HTR-8/SVneo (cell line): Measurements from ENCODE around the gene CLIC5.

Source experiments
- DNase-seq: peaks from one replicate; pipeline ENCODE4 v3.0.0; 2011; ENCODE audit warnings: low spot score, mixed read lengths; ENCODE audit not compliant: insufficient read length
- FAIRE-seq: peaks from 2 replicates; lab custom pipeline; 2011; peaks lifted over from hg19 to GRCh38; lab: Jason Lieb, UNC

Gene CLIC5

GRCh38 chr6:46039646-46040045 lies 24.0 kb upstream of the CLIC5 start:
- no peak for DNase-seq
- FAIRE-seq = no peak

DNA sequence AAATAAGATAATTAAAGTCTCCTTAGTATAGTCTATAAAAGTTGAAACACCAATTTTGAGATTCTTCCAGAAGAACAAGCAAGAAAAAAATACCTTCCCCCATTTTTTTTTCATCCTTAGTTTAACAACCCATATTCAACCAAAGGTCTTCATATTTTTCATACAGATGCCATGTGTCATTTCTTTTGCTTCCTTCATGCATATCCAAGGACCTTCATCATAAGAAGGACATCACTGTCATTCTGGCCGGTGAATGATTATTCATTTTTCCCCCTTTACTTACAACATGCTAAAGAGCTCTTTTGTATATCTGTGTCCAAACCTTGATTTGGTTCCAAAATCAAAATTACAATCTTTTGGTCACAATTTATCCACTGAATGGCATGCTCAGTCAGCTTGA lies 21.3 kb upstream of the CLIC5 start:
- DNase-seq (no peak), FAIRE-seq (no peak)

DNA sequence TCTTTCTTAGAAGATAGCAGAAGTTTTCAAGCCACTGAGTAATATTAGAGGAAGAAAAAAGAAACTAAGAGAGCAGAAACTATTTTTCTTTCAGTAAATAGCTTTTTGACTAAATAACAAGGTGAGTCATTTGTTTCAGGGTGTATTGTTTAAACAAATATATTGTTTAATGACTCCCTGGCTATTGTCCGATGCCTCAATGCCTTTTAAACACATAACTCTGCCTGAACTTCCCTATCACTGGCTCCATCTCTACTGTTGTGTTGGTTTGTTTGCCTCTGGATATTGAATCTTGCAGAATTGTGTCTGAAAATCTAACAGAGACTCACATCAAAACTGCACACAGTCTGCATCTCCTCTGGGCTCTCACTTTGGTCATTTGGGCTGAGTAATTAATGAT lies 19.6 kb upstream of the CLIC5 start:
- FAIRE-seq (no peak), DNase-seq (no peak)

GRCh38 chr6:46032110-46032998 lies 16.7 kb upstream of the CLIC5 start:
- FAIRE-seq = no peak

GRCh38 chr6:46029602-46030001 lies 13.9 kb upstream of the CLIC5 start:
- no peak for FAIRE-seq
- no peak for DNase-seq

More at GRCh38 chr6:46032110-46032998, 16.7 kb upstream of the CLIC5 start:
- DNase-seq = no peak

GRCh38 chr6:46026307-46026706 lies 10.6 kb upstream of the CLIC5 start:
- no peak for FAIRE-seq

GRCh38 chr6:46025573-46025972 lies 9.9 kb upstream of the CLIC5 start:
- FAIRE-seq (no peak), DNase-seq (no peak)

More at GRCh38 chr6:46026307-46026706, 10.6 kb upstream of the CLIC5 start:
- no peak for DNase-seq

DNA sequence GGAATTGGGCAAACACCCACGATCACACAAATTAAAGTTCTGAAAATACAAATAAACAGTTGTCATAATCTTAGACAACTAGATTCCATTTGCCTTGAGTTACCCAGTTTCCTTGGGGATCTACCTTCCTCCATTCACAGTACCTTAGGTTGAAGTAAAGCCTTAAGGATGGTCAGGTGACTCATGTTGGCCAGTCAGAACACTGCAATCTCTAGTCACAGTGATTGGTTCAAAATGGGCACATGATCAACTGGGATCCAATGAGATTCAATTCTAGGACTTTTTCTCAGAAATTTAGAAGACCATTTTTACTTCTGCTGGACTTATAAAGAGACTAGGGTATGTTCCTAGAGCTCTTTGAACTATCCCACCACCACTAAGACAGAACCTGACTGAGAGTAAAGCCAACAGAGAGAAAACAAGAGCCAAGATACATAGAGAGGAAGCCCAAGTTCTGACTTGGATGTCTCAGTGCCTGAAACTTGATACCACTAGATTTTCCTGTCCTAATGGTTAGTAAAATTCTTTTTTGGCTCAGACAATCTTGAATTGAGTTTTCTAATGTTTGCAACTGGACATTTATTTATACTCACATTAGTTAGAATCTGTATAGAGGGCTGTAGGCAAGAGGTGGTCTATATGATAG lies 8.6 kb upstream of the CLIC5 start:
- no peak for FAIRE-seq
- no peak for DNase-seq

GRCh38 chr6:46023216-46023915 lies 7.7 kb upstream of the CLIC5 start:
- no peak for FAIRE-seq

DNA sequence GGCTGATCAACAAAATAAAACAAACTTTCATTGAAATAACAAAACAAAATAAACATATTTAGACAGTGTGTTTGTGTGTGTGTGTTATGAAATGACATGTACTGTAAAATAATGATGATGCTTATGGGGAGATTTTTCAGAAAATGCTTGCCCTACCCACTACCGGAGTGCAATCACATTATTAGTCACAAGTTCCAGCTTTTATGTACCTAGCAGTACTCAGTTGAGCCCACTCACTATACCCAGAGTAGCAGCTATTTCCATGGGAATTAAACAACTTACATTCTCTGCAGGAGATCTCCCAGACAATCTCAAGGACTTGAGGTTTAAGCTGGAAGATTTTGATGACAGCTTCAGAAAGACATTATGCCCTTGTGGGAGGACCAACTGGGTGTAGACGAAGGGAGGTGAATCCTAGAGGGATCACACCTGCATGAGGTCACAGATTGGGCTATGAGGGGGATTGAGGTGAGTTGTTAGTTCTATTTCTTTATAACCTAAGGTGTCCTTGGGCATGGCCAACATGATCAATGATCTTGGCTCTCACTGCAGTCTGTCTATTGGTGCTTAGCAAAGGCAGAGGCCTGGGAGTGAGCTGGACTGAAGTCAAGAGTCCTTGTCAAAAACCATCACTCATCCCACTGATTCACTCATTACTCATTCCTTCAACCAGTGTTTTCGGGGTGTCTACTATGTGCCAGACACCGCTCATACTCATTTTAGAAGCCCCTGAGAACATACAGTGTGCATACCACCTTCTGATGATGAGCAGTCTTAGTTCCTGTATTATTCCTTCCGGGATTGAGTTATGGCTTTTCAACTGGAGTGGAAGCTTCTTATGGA lies 6.7 kb upstream of the CLIC5 start:
- FAIRE-seq (no peak), DNase-seq (no peak)

More at GRCh38 chr6:46023216-46023915, 7.7 kb upstream of the CLIC5 start:
- no peak for DNase-seq

DNA sequence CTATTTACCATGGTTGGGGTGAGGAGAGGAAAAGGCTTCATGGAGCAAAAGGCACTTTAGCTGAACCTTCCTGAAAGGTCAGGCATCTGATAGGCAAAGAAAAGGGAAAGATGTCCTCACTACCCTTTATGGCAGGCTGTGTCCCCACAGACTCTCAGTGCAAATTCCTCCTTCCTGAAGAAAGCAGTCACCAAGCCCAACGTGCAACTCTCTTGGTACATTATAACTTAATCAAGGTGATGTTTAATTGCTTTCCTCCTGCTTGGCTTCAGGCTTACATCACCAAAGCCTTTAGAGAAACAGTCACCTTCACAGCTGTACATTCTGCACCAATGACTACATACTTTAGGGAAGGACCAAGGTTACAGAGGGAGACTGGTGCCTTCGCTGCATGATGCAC lies 2.1 kb upstream of the CLIC5 start:
- FAIRE-seq (no peak), DNase-seq (no peak)

DNA sequence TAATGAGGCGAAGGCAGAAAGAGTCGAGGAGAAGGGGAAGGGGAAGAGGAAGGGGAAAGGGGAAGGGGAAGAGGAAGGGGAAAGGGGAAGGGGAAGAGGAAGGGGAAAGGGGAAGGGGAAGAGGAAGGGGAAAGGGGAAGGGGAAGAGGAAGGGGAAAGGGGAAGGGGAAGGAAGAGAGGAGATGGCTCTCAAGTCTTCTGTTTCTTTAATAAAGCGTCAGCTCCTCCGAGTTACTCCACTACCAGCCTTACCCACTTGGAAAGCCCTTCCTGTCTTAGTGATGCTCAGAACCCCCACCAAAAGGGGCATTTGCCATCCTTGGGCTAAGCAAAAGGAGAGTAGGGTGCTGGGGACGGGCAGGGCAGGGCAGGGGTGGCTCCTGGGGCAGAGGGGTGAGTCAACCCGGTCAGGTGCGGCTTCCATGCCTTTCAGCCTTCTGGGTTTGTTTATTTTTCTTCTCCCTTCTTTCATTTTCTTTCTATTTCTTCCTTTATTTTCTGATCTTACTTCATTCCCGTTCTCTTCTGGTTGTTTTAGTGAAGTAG lies 476 bp upstream of the CLIC5 start:
- no peak for FAIRE-seq
- DNase-seq = no peak

DNA sequence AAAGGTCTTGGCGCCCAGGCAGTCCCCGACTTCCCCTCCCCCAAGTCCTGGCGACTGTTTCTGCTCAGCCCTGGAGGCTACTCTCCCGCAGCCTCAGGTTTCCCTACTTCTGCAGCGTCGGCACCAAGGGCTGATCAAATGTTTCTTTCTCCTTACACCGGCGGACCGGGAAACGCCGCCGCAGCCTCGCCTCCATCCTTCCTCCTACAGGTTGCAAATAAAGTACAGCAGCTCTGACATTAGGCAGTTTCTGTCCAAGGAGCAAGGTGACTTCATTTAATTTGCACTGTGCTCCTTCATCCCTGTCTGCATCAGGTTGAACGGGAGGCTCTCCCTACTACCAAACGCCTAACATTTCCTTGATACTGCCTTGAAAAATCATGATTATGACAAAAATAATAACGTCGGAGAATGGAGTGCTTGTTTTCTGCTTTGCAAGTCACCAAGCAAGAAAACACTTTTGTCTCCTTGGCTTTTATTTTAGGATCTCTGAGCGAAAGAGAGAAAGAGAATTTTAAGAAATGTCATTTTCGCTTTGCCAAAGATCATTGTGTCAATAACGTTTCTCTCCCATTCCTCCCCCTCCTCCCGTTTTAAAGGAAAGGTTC lies 1.0 kb downstream of the CLIC5 start:
- no peak for DNase-seq
- peak; percentile 57 for FAIRE-seq

DNA sequence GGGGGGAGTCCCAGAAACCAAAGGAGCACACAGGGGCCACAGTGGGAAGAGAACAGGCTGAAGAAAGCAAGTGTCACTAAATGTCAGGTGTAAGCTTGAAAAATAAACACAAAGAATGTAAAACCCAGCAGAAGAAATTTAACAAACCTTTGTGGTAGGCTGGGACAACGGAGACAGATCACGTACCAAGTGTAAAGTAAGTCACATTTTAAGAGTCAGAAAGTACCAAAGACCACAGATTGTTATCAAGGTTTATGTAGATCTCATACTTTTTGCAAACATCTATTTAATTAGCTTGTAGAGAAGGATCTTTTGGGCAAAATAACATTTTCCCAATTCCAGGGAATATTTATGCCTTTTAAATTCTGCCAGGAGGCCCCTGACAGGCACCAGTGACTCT lies 1.6 kb downstream of the CLIC5 start:
- no peak for FAIRE-seq
- DNase-seq = no peak

DNA sequence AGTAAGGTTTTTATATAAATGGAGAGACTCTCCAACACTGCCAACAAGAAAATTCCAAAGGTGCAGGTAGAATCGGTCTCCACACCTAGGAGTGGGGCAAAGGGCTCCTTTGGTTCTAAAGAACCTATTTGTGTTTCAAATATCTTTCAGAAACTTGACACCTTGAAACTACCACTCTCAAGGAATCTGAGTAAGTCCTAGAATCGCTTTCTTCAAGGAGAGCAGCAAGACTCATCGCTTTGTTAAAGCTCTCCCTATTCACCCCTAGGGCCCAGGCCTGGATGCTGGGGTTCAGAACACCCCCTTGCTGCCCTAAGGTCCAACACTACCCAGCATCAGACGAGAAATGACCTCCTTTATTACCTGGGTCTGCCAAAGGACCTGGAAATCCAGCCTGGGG lies 2.0 kb downstream of the CLIC5 start:
- FAIRE-seq (no peak), DNase-seq (no peak)

- FAIRE-seq (no peak), DNase-seq (no peak)
Observed at GRCh38 chr6:46012834-46013233, 2.8 kb downstream of the CLIC5 start.

DNA sequence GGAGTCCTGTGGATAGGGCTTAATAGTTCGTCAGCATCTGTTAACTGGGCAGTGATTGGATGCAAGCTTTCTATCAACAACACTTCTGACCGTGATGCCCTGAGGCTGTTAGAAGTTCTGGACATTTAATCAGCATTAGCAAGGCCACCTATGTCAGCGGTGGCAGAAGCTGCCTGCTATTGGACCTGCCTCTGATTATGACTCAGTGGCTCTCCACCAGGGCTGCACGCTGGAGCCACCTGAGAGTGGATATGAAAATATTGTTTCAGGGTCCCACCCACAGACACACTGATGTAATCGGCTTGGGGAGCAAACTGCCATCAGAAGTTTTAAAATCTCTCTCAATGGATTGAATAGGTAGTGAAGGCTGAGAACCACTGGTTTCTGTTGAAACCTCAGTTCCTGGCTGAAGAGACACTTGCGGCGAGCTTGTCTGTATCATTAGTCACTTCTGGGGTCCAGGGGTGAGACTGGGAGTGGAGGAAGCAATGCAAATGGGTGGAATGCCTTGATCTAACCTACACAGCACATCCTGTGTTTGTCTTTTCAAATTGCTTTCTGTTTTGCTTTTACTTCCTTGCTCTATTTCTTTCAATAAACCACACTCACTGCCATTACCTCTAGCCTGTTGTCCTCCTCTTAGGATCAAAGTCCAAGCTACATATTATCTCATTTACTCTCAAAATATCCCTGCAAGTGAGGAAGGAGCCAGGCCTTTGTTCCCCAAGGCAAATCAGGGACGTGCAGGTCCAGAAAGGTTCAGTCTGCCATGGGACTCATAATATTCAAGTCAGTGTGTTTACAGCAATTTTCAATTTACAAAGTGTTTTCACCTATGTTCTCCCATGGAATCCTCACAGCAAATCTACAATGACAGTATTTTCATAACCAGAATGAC lies 4.2 kb downstream of the CLIC5 start:
- no peak for FAIRE-seq

DNA sequence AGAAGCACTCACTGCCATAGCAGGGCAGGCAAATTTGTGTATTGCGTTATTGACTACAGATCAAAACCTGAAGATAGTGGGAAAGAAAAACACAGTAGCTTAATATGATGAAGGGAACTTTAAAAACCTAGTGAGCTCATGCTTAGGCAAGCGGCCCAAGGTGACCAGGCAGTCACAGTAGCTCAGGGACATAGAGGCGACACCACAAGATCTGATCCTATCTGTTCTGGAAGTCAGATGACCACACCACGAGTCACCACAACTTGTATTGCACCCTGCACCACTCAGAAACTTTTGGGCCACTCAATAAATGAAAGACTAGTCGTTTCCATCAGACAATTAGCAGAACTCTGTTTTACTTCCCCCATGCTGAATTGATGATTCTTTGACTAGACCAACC lies 4.9 kb downstream of the CLIC5 start:
- FAIRE-seq (no peak), DNase-seq (no peak)

More for the DNA sequence above, 4.2 kb downstream of the CLIC5 start:
- no peak for DNase-seq
